K562 (cell line): ENCODE results near the gene TMEM79. TPM values are rescaled to one million over a fixed set of nuclear protein-coding genes. Genes with fewer than 3 reads are reported as not detected.
A peak's percentile ranks its signal among the peaks of the same experiment; 100 is the strongest.

Experiments used
- CBFA2T3 ChIP-seq: fragments of 450-650 bp; IDR thresholded peaks from 2 replicates; pipeline ENCODE4 v1.6.1; 2017
- CEBPB ChIP-seq: fragments of 450-650 bp; IDR thresholded peaks from 2 replicates; pipeline ENCODE4 v1.6.1; 2016; ENCODE audit warnings: missing genetic modification characterization, missing compliant biosample characterization
- COPS2 ChIP-seq: fragments of 450-650 bp; conservative IDR thresholded peaks from 2 replicates; pipeline ENCODE4 v1.6.1; 2016; ENCODE audit warnings: mild to moderate bottlenecking, moderate library complexity
- CREB1 ChIP-seq, 2 experiments: sonication (generic) in 1 of 2; formaldehyde crosslinking in 1 of 2; IDR thresholded peaks; 2 replicates each; pipeline versions ENCODE4 v1.6.1 to v1.8.0; 2012 to 2022; ENCODE audit warnings: inconsistent platforms in 1 of 2, mild to moderate bottlenecking in 1 of 2, missing genetic modification reagents in 1 of 2, moderate library complexity in 1 of 2
- ETV6 ChIP-seq, 3 experiments: fragments of 150-350 bp in 1 of 3; sonication (generic) in 1 of 3; formaldehyde crosslinking in 1 of 3; IDR thresholded peaks; 2 replicates each; pipeline versions ENCODE4 v1.6.1 to v1.8.0; 2014 to 2022; ENCODE audit warnings: borderline replicate concordance in 2 of 3, low read depth in 2 of 3, antibody characterized with exemption in 1 of 3, low read length in 1 of 3, mild to moderate bottlenecking in 1 of 3, missing genetic modification reagents in 1 of 3
- FOXJ2 ChIP-seq: fragments of 200-800 bp; sonication (Bioruptor generic); IDR thresholded peaks from 2 replicates; pipeline ENCODE4 v1.6.1; 2016; ENCODE audit warnings: missing genetic modification characterization, missing compliant biosample characterization
- NFIX ChIP-seq: fragments of 250-450 bp; sonication (Bioruptor Pico); IDR thresholded peaks from 2 replicates; pipeline ENCODE4 v1.4.0; 2020; ENCODE audit warnings: low read depth, mild to moderate bottlenecking, moderate library complexity
- OTX1 ChIP-seq: fragments of 450-650 bp; formaldehyde crosslinking; IDR thresholded peaks from 2 replicates; pipeline ENCODE4 v1.4.0; 2022; ENCODE audit warnings: mild to moderate bottlenecking
- POU5F1 ChIP-seq: fragments of 150-350 bp; IDR thresholded peaks from 2 replicates; pipeline ENCODE4 v1.6.1; 2014; ENCODE audit warnings: borderline replicate concordance, low read length, low read depth, mild to moderate bottlenecking; ENCODE audit not compliant: partially characterized antibody
- RNF2 ChIP-seq: sonication (generic); IDR thresholded peaks from 2 replicates; pipeline ENCODE4 v1.6.1; 2016
- ZNF778 ChIP-seq: fragments of 450-650 bp; formaldehyde crosslinking; IDR thresholded peaks from 2 replicates; pipeline ENCODE4 v1.4.0; 2020; ENCODE audit warnings: mild to moderate bottlenecking, moderate library complexity
- polyA plus RNA-seq, 8 experiments: library from polyadenylated mRNA; depleted of rRNA in 4 of 8; stranded (reverse) in 5 of 8; unstranded in 3 of 8; fragments of >200 nt; fragmentation: Nextera tagmentation in 2 of 8; fragmentation: Illumina TruSeq in 1 of 8; extraction: Ambion mirVana in 2 of 8; extraction: Trizol in 1 of 8; gene quantifications; 2 replicates each; pipeline versions ENCODE4 v1.2.1 to v1.2.3, GENCODE V29; 2011 to 2014; ENCODE audit warnings: inconsistent platforms in 1 of 8, missing spikeins in 1 of 8
- total RNA-seq, 7 experiments: library from RNA; depleted of rRNA in 6 of 7; stranded (reverse); fragments of >200 nt in 6 of 7; fragmentation: Illumina TruSeq in 2 of 7; extraction: Trizol in 2 of 7; gene quantifications; 2 replicates each; pipeline versions ENCODE4 v1.2.1 to v1.2.3, GENCODE V29; 2011 to 2021; ENCODE audit warnings: low replicate concordance in 1 of 7
- TF ChIP-seq, protein P1 (sequence below): IDR thresholded peaks from 2 replicates; pipeline ENCODE4 v1.6.1; 2011; ENCODE audit warnings: borderline replicate concordance, low read depth, mild to moderate bottlenecking, moderate library complexity, low read length; ENCODE audit not compliant: insufficient read depth, poor library complexity, severe bottlenecking
- TF ChIP-seq, protein P2 (sequence below): fragments of 450-650 bp; IDR thresholded peaks from 2 replicates; pipeline ENCODE4 v1.6.1; 2014; ENCODE audit warnings: low read depth, mild to moderate bottlenecking, moderate library complexity, borderline replicate concordance
- TF ChIP-seq, protein P3 (sequence below): fragments of 450-650 bp; IDR thresholded peaks from 2 replicates; pipeline ENCODE4 v1.6.1; 2016
- TF ChIP-seq, protein P4 (sequence below): sonication (generic); formaldehyde crosslinking; IDR thresholded peaks from 2 replicates; pipeline ENCODE4 v1.9.0; 2022; ENCODE audit warnings: mild to moderate bottlenecking, missing genetic modification reagents
- TF ChIP-seq, protein P5 (sequence below): fragments of 250-450 bp; sonication (Bioruptor Pico); IDR thresholded peaks from 2 replicates; pipeline ENCODE4 v1.8.0; 2022; ENCODE audit warnings: inconsistent platforms
- TF ChIP-seq, protein P6 (sequence below): fragments of 450-650 bp; IDR thresholded peaks from 2 replicates; pipeline ENCODE4 v1.6.1; 2018; ENCODE audit warnings: mild to moderate bottlenecking, low read depth; ENCODE audit not compliant: partially characterized antibody

TMEM79 gene
- total and polyA plus RNA-seq, 9 of the 15 experiments (the other 6 are each of a cell fraction or from before 2014, with no cell fraction given) = 0.69 to 6.8 (median 4.0) TPM

DNA sequence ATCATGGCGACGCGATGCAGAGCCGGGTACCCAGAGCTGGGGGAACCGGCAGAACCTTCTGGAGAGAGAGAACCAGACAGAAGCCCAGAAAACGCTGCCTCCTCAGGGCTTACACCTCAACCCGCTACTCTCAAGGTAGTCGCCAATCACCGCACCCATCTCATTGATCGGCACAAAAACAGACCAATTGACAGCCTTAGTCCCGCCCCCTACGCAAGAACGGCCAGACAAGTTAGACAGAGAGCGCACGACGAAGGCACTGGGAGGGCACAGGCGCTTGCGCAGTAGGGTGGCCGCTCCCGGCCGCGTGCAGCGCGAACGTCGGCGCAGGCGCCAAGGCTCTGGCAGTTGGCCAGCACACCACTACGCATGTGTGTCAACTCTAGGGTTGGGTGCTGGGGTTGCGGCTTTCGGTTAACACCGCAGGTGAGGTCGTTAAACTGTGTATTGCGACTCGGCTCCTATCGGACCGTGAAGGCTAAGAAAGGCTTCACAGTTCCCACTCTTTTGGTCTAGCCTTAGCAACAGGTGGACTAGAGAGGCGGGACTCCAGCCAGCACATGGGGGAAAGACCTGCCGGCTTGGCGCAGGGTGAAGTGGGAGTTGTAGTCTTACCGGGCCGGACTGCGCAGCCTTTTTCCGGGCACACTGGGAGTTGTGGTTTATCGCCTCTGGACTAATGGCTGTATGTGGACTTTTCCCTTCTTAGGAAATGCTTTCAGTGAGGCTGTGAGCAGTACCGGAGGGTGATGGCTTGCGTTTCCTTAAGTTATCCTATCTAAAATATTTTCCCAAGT, 54.3 kb downstream of the TMEM79 start, which contains the start of the genes CCT3 and TSACC (continued):
- TF ChIP-seq, protein P1, sequence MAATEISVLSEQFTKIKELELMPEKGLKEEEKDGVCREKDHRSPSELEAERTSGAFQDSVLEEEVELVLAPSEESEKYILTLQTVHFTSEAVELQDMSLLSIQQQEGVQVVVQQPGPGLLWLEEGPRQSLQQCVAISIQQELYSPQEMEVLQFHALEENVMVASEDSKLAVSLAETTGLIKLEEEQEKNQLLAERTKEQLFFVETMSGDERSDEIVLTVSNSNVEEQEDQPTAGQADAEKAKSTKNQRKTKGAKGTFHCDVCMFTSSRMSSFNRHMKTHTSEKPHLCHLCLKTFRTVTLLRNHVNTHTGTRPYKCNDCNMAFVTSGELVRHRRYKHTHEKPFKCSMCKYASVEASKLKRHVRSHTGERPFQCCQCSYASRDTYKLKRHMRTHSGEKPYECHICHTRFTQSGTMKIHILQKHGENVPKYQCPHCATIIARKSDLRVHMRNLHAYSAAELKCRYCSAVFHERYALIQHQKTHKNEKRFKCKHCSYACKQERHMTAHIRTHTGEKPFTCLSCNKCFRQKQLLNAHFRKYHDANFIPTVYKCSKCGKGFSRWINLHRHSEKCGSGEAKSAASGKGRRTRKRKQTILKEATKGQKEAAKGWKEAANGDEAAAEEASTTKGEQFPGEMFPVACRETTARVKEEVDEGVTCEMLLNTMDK = no peak
- TF ChIP-seq CEBPB (tag) (no peak), ZNF778 (no peak), NFIX (peak; percentile 59; the same call in 1 of the 2 replicates), POU5F1 (peak; percentile 62), CREB1 (IDR thresholded peaks at IDR 0.05) (peak; percentile 75), CREB1 (CRISPR knock-in tag; IDR thresholded peaks at IDR 0.05) (peak; percentile 88; the same call in 1 of the 2 replicates), RNF2 (peak; percentile 70; the same call in 1 of the 2 replicates), ETV6 (IDR thresholded peaks at IDR 0.05; ENCODE audit: borderline replicate concordance in 1 of 2, low read depth in 2 of 2, low read length in 1 of 2) (no peak), ETV6 (CRISPR knock-in tag; IDR thresholded peaks at IDR 0.05; ENCODE audit: borderline replicate concordance) (no peak), FOXJ2 (tag) (peak; percentile 46; the same call in 1 of the 2 replicates), OTX1 (CRISPR knock-in tag) (no peak), COPS2 (no peak), CBFA2T3 (no peak)
- TF ChIP-seq, protein P2, sequence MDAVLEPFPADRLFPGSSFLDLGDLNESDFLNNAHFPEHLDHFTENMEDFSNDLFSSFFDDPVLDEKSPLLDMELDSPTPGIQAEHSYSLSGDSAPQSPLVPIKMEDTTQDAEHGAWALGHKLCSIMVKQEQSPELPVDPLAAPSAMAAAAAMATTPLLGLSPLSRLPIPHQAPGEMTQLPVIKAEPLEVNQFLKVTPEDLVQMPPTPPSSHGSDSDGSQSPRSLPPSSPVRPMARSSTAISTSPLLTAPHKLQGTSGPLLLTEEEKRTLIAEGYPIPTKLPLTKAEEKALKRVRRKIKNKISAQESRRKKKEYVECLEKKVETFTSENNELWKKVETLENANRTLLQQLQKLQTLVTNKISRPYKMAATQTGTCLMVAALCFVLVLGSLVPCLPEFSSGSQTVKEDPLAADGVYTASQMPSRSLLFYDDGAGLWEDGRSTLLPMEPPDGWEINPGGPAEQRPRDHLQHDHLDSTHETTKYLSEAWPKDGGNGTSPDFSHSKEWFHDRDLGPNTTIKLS = peak; percentile 82
- TF ChIP-seq, protein P3, sequence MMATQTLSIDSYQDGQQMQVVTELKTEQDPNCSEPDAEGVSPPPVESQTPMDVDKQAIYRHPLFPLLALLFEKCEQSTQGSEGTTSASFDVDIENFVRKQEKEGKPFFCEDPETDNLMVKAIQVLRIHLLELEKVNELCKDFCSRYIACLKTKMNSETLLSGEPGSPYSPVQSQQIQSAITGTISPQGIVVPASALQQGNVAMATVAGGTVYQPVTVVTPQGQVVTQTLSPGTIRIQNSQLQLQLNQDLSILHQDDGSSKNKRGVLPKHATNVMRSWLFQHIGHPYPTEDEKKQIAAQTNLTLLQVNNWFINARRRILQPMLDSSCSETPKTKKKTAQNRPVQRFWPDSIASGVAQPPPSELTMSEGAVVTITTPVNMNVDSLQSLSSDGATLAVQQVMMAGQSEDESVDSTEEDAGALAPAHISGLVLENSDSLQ = peak; percentile 100
- TF ChIP-seq, protein P4, sequence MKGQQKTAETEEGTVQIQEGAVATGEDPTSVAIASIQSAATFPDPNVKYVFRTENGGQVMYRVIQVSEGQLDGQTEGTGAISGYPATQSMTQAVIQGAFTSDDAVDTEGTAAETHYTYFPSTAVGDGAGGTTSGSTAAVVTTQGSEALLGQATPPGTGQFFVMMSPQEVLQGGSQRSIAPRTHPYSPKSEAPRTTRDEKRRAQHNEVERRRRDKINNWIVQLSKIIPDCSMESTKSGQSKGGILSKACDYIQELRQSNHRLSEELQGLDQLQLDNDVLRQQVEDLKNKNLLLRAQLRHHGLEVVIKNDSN = peak; percentile 78
- TF ChIP-seq, protein P5, sequence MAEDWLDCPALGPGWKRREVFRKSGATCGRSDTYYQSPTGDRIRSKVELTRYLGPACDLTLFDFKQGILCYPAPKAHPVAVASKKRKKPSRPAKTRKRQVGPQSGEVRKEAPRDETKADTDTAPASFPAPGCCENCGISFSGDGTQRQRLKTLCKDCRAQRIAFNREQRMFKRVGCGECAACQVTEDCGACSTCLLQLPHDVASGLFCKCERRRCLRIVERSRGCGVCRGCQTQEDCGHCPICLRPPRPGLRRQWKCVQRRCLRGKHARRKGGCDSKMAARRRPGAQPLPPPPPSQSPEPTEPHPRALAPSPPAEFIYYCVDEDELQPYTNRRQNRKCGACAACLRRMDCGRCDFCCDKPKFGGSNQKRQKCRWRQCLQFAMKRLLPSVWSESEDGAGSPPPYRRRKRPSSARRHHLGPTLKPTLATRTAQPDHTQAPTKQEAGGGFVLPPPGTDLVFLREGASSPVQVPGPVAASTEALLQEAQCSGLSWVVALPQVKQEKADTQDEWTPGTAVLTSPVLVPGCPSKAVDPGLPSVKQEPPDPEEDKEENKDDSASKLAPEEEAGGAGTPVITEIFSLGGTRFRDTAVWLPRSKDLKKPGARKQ = no peak
- TF ChIP-seq, protein P6, sequence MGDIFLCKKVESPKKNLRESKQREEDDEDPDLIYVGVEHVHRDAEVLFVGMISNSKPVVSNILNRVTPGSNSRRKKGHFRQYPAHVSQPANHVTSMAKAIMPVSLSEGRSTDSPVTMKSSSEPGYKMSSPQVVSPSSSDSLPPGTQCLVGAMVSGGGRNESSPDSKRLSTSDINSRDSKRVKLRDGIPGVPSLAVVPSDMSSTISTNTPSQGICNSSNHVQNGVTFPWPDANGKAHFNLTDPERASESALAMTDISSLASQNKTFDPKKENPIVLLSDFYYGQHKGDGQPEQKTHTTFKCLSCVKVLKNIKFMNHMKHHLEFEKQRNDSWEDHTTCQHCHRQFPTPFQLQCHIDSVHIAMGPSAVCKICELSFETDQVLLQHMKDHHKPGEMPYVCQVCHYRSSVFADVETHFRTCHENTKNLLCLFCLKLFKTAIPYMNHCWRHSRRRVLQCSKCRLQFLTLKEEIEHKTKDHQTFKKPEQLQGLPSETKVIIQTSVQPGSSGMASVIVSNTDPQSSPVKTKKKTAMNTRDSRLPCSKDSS = no peak
